H9 (cell line): ENCODE data around the gene FBXO41. TPM values are rescaled to one million over a fixed set of nuclear protein-coding genes. Genes with fewer than 3 reads are reported as not detected.

Source experiments
- DNase-seq: peaks from one replicate; pipeline ENCODE4 v3.0.0-alpha.2; 2017
- H2AFZ ChIP-seq: one replicate; pipeline ENCODE4 v1.6.1; 2013; ENCODE audit warnings: mild to moderate bottlenecking, low read length, control low read depth, moderate library complexity
- H2AK5ac ChIP-seq: 2 replicates; pipeline ENCODE4 v1.6.1; 2013; ENCODE audit warnings: low read length, control low read depth, mixed read lengths; ENCODE audit not compliant: insufficient read length
- H2BK120ac ChIP-seq: one replicate; pipeline ENCODE4 v1.6.1; 2013; ENCODE audit warnings: low read depth, mild to moderate bottlenecking, low read length, control low read depth, inconsistent platforms; ENCODE audit not compliant: poor library complexity, severe bottlenecking
- H2BK12ac ChIP-seq: 2 replicates; pipeline ENCODE4 v1.6.1; 2013; ENCODE audit warnings: low read length, control low read depth, mixed read lengths, low read depth; ENCODE audit not compliant: insufficient read length
- H2BK15ac ChIP-seq: 2 replicates; pipeline ENCODE4 v1.6.1; 2013; ENCODE audit warnings: low read depth, low read length, control low read depth
- H2BK20ac ChIP-seq: one replicate; pipeline ENCODE4 v1.6.1; 2013; ENCODE audit warnings: low read depth, mild to moderate bottlenecking, low read length, control low read depth, inconsistent platforms; ENCODE audit not compliant: poor library complexity, severe bottlenecking
- H2BK5ac ChIP-seq: 2 replicates; pipeline ENCODE4 v1.6.1; 2013; ENCODE audit warnings: low read length, control low read depth, mixed read lengths; ENCODE audit not compliant: insufficient read length
- H3K14ac ChIP-seq: 2 replicates; pipeline ENCODE4 v1.6.1; 2013; ENCODE audit warnings: low read length, control low read depth; ENCODE audit not compliant: insufficient read depth
- H3K18ac ChIP-seq: 2 replicates; pipeline ENCODE4 v1.6.1; 2013; ENCODE audit warnings: low read depth, mild to moderate bottlenecking, mixed read lengths, low read length, control low read depth; ENCODE audit not compliant: insufficient read length
- H3K23ac ChIP-seq: 2 replicates; pipeline ENCODE4 v1.6.1; 2013; ENCODE audit warnings: low read length, control low read depth, mixed read lengths, low read depth; ENCODE audit not compliant: insufficient read length
- H3K23me2 ChIP-seq: 2 replicates; pipeline ENCODE4 v1.6.1; 2013; ENCODE audit warnings: low read depth, mild to moderate bottlenecking, mixed read lengths, low read length, control low read depth; ENCODE audit not compliant: insufficient read length, poor library complexity, severe bottlenecking
- H3K27ac ChIP-seq: 2 replicates; pipeline ENCODE4 v1.5.1; 2013; ENCODE audit warnings: low read length, control low read depth, mixed read lengths, low read depth; ENCODE audit not compliant: insufficient read length
- H3K27me3 ChIP-seq: 2 replicates; pipeline ENCODE4 v1.6.1; 2013; ENCODE audit warnings: low read length, control low read depth, inconsistent platforms; ENCODE audit not compliant: insufficient read depth
- H3K4ac ChIP-seq: 2 replicates; pipeline ENCODE4 v1.6.1; 2013; ENCODE audit warnings: low read depth, mild to moderate bottlenecking, control low read depth, inconsistent platforms, low read length, moderate library complexity
- H3K4me1 ChIP-seq: 2 replicates; pipeline ENCODE4 v1.6.1; 2013; ENCODE audit warnings: low read length, control low read depth, inconsistent platforms; ENCODE audit not compliant: insufficient read depth
- H3K4me2 ChIP-seq: 2 replicates; pipeline ENCODE4 v1.6.1; 2013; ENCODE audit warnings: low read length, control low read depth, mixed read lengths; ENCODE audit not compliant: insufficient read length, insufficient read depth
- H3K56ac ChIP-seq: 2 replicates; pipeline ENCODE4 v1.6.1; 2013; ENCODE audit warnings: low read depth, mild to moderate bottlenecking, mixed read lengths, low read length, control low read depth; ENCODE audit not compliant: insufficient read length
- H3K79me1 ChIP-seq: 2 replicates; pipeline ENCODE4 v1.6.1; 2013; ENCODE audit warnings: low read depth, mild to moderate bottlenecking, moderate library complexity, low read length, control low read depth, inconsistent platforms; ENCODE audit not compliant: insufficient read depth, poor library complexity, severe bottlenecking
- H3K79me2 ChIP-seq: 2 replicates; pipeline ENCODE4 v1.6.1; 2013; ENCODE audit warnings: low read length, control low read depth, inconsistent platforms; ENCODE audit not compliant: insufficient read depth
- H3K9ac ChIP-seq: 2 replicates; pipeline ENCODE4 v1.6.1; 2013; ENCODE audit warnings: low read length, control low read depth, mixed read lengths; ENCODE audit not compliant: insufficient read length; ENCODE audit errors: extremely low read depth
- H3K9me3 ChIP-seq: one replicate; pipeline ENCODE4 v1.6.1; 2013; ENCODE audit warnings: low read depth, low read length, inconsistent platforms; ENCODE audit not compliant: control insufficient read depth
- H3T11ph ChIP-seq: one replicate; pipeline ENCODE4 v1.6.1; 2013; ENCODE audit warnings: mild to moderate bottlenecking, low read length, control low read depth, inconsistent platforms
- H4K20me1 ChIP-seq: one replicate; pipeline ENCODE4 v1.6.1; 2013; ENCODE audit not compliant: control insufficient read depth, insufficient read length, insufficient read depth
- H4K5ac ChIP-seq: 2 replicates; pipeline ENCODE4 v1.6.1; 2013; ENCODE audit warnings: low read depth, mild to moderate bottlenecking, mixed read lengths, low read length, control low read depth; ENCODE audit not compliant: insufficient read length
- H4K8ac ChIP-seq: replicated peaks from 2 replicates; pipeline ENCODE4 v1.6.1; 2013; ENCODE audit warnings: low read length, control low read depth, mixed read lengths, low read depth; ENCODE audit not compliant: insufficient read length
- H4K91ac ChIP-seq: 2 replicates; pipeline ENCODE4 v1.6.1; 2013; ENCODE audit warnings: low read depth, mild to moderate bottlenecking, moderate library complexity, mixed read lengths, low read length, control low read depth; ENCODE audit not compliant: insufficient read length
- H3K27ac Mint-ChIP-seq, 3 experiments: 2 replicates in 2 of 3; 3 replicates in 1 of 3; pipeline ENCODE4 v1.8.0; 2020 to 2021; ENCODE audit warnings: mixed read lengths in 3 of 3, mild to moderate bottlenecking in 1 of 3, moderate library complexity in 1 of 3
- H3K27me3 Mint-ChIP-seq: 2 replicates; pipeline ENCODE4 v1.8.0; 2021; ENCODE audit warnings: low read depth, mild to moderate bottlenecking, moderate library complexity, mixed read lengths
- H3K36me3 Mint-ChIP-seq, 3 experiments: 2 replicates in 2 of 3; 3 replicates in 1 of 3; pipeline ENCODE4 v1.8.0; 2020 to 2021; ENCODE audit warnings: low read depth in 3 of 3, mixed read lengths in 3 of 3; ENCODE audit not compliant: insufficient read depth in 1 of 3
- H3K4me1 Mint-ChIP-seq, 2 experiments: 2 replicates each; pipeline ENCODE4 v1.8.0; 2020; ENCODE audit warnings: mixed read lengths in 2 of 2
- H3K4me3 Mint-ChIP-seq, 2 experiments: 2 replicates in 1 of 2; 3 replicates in 1 of 2; pipeline ENCODE4 v1.8.0; 2020 to 2021; ENCODE audit warnings: mild to moderate bottlenecking in 2 of 2, mixed read lengths in 2 of 2, moderate library complexity in 1 of 2
- H3K9me3 Mint-ChIP-seq, 2 experiments: 2 replicates in 1 of 2; 3 replicates in 1 of 2; pipeline ENCODE4 v1.8.0; 2020; ENCODE audit warnings: mild to moderate bottlenecking in 2 of 2, mixed read lengths in 2 of 2, moderate library complexity in 1 of 2
- CTCF ChIP-seq: fragments of 200-600 bp; sonication (generic); conservative IDR thresholded peaks from 3 replicates; pipeline ENCODE4 v1.8.0; 2021; ENCODE audit warnings: antibody characterized with exemption, mild to moderate bottlenecking
- total RNA-seq: library from RNA; stranded (reverse); gene quantifications from 2 replicates; pipeline ENCODE4 v1.2.1, GENCODE V29; 2021

The FBXO41 gene
- total RNA-seq, 1 experiment from 2014 or later, result 16.2 TPM

- Histone ChIP-seq H3K4me1 (0 out of 2 replicates have a peak, but pooled peaks cover 3% of the 10 kb centered on the region), H4K5ac (no peak overlapping the region), H3K4ac (no peak overlapping the region), H2AFZ (no peak overlapping the region), H2BK15ac (no peak overlapping the region), H3K23me2 (no peaks in the 10 kb centered on the region), H3K9ac (no peak overlapping the region), H3K27ac (no peak overlapping the region), H2BK120ac (no peak overlapping the region), H3K27me3 (no peaks in the 10 kb centered on the region), H3T11ph (no peak overlapping the region), H3K79me1 (peaks cover 4% of the 10 kb centered on the region), H4K20me1 (no peaks in the 10 kb centered on the region), H4K8ac (no peak overlapping the region), H4K91ac (no peak overlapping the region), H3K18ac (no peak overlapping the region), H2BK20ac (no peak overlapping the region), H3K56ac (no peak overlapping the region), H3K79me2 (peaks cover 7% of the 10 kb centered on the region; the same call in 1 of the 2 replicates), H3K14ac (no peak overlapping the region), H3K23ac (no peak overlapping the region), H2BK12ac (no peak overlapping the region), H2BK5ac (no peak overlapping the region), H2AK5ac (no peak overlapping the region), H3K9me3 (no peaks in the 10 kb centered on the region), H3K4me2 (no peak overlapping the region)
- H3K36me3 Mint-ChIP-seq, result peaks cover 5 to 32% (median 32%) of the 10 kb centered on the region in 3 experiments; a peak in 6 of 7 replicates
- no peak overlapping the region for H3K27ac Mint-ChIP-seq
- no peaks in the 10 kb centered on the region for H3K27me3 Mint-ChIP-seq
- no peak overlapping the region for H3K4me3 Mint-ChIP-seq
- H3K4me1 Mint-ChIP-seq, result peaks cover 17 to 22% of the 10 kb centered on the region in 2 experiments
- no peak for TF ChIP-seq CTCF
- no peak for DNase-seq
- H3K9me3 Mint-ChIP-seq, result no peaks in the 10 kb centered on the region
Observed at GRCh38 chr2:73218298-73218697, 66.0 kb downstream of the FBXO41 start.
